GM19328 (cell line): Measurements from ENCODE around the gene ACBD4.

Source experiments
- ATAC-seq: cut with Tn5 transposase; IDR thresholded peaks from one replicate; pipeline ENCODE4 v1.9.1; 2021; ENCODE audit warnings: mild to moderate bottlenecking, moderate library complexity; ENCODE audit not compliant: unreplicated experiment

Gene ACBD4

GRCh38 chr17:45104029-45104428 is 31.5 kb upstream of the ACBD4 start:
- ATAC-seq = no peak

GRCh38 chr17:45104497-45104896 is 31.0 kb upstream of the ACBD4 start:
- ATAC-seq = no peak

DNA sequence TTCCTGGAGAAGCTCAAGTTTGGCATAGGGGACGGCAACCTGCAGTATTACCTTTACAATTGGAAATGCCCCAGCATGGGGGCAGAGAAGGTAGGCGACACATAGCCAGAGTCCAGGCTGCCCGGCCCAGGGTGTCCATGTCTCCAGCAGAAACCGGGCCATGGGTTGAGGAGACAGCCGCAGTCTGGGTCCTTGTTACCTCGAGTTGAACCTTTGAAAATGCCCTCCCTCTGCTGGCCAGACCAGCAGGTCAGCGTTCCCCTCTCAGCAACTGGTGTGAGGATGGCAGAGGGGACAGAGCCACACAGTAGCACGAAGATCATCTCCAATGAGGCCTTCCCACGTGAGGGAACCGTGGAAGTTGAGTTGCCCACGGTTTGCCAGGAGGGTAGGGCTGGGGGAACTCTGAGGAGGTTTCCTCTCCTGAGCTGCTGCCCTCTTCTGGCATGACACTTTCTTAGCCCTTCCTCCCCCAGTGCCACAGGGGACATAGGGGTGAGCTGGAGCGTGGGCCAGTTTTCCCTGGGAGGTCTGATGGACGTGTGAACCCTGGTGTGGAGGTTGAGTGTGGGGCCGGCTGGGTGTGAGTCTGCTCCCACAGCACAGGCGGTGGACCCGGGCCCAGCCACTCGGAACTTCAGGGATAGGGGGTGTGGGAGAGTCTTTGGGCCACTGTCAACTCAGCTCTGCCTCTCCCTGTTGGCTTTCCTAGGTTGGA is 30.4 kb upstream of the ACBD4 start:
- ATAC-seq = no peak

- ATAC-seq = no peak
Observed at GRCh38 chr17:45106096-45106495, 29.4 kb upstream of the ACBD4 start.

DNA sequence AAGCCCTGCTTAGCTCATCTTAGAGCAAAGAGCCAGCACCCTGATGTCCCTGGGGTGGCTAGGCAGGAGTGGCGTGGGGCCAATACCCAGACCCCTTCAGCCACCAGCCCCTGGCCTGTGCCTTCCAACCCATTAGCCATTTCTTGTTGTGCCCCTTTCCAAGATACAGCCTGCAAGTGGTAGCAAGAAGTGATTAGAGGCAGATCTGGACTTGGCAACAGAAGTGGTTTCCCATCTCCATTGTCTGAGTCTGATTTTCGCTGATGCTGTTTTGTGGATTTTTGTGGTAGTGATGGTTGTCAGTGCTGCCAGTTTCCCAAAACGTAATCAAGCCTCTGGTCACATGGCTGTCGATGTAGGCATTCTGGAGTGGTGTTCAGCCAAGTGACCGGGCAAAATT is 28.9 kb upstream of the ACBD4 start:
- ATAC-seq = no peak

DNA sequence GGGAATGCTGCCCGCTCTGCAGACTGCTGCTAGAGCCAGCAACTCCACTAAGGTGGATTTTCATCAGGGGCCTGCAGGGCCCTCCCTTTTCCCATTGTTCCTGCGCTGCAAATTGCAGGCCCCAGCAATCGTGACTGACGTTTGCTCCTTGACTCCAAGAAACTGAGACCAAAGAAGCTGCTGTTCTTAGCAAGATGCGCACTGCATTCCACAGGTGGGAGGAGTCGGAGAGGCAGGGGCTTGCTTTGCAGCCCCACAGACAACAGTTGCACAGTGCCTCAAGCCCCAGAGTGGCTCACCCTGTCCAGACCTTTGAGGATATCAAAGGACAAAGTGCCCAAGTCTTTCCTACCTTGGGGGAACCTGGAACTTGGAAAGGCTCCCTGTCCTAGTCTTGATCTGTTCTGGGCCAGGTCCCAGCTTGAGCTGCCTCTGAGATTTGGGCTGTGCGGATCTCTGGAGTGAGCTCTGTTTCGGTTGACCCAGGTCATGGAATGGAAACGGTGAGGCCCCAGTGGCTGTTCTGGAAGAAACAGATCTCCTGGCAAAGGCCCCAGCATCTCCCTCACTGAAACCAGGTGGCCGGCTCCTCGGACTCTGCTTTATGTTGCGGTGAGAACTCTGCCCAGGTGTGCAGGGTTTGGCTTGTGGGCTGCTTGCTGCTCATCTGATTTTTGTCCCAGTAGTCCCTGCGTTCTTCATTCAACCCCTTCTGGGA is 28.0 kb upstream of the ACBD4 start:
- ATAC-seq = no peak

DNA sequence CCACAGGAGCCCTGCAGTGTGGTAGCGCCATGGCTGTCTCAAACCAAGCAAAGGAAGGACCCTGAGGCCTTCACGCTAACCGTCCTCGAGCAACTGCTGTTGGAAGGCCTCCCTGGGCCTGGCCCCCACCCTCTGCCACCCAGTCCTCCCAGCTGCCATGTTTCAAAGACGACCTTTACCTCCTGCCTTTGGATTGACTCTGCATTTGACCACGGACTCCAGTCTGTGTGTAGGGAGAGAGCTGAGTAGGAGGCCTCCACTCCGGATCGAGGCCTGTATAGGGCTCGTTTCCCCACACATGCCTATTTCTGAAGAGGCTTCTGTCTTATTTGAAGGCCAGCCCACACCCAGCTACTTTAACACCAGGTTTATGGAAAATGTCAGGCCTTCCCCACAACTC is 27.4 kb upstream of the ACBD4 start:
- no peak for ATAC-seq

DNA sequence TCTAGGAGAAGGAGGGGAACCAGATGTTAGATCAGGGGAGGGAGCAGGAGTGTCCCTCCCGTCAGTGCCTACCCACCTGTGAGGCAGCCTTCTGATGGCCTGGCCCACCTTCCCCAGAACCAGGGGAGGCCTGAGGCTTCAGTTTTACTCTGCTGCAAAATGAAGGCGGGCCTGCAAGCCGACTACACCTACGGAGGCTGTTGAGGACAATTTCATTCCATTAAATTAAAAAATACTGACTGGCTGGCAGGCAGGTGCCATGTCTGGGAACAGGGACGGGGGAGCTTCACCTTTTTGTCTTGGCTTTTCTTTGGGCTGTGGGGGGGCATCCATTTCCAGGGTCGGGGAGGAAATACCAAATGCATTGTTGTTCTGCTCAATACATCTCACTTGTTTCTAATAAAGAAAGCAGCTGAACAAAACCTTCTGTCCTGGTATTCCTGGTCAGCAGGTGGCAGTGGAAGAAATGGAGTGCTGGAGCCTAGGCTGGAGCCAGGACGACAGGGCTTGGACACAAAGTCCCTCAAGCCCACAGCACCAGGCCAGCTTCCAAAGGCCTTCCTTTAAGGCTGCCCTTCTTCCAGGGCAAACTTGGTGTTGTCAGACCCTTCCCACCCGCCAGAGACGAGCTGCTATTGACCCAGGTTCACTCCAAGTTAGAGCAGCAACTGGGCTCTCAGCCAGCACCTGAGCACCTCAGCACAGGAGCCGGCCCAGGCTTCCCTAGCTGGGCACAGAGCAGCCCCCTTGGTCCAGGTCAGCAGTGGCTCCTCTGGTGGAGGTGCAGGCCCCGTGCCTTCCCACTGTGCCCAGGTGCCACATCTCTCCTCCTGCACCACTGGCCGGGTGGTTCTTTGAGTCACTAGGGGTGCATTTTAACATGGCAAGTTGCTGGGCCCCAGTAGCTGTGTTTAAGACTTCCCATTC is 26.6 kb upstream of the ACBD4 start:
- ATAC-seq = no peak

GRCh38 chr17:45110676-45111611 is 24.5 kb upstream of the ACBD4 start:
- no peak for ATAC-seq

DNA sequence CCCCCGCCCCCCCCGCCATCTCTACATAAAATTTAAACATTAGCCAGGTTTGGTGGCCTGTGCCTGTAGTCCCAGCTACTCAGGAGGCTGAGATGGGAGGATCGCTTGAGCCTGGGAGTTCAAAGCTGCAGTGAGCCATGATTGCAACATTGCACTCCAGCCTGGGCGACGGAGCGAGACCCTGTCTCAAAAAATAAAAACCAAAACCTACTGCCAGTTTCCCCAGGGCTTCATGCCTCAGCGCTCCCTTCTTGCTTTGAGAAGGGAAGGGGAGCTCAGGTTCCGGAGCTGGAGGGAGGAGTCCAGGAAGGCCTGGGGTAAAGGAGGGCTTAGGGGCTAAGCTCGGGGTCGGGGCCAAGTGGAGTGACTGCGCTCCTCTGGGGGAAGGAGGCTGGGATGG is 23.6 kb upstream of the ACBD4 start:
- ATAC-seq = no peak

DNA sequence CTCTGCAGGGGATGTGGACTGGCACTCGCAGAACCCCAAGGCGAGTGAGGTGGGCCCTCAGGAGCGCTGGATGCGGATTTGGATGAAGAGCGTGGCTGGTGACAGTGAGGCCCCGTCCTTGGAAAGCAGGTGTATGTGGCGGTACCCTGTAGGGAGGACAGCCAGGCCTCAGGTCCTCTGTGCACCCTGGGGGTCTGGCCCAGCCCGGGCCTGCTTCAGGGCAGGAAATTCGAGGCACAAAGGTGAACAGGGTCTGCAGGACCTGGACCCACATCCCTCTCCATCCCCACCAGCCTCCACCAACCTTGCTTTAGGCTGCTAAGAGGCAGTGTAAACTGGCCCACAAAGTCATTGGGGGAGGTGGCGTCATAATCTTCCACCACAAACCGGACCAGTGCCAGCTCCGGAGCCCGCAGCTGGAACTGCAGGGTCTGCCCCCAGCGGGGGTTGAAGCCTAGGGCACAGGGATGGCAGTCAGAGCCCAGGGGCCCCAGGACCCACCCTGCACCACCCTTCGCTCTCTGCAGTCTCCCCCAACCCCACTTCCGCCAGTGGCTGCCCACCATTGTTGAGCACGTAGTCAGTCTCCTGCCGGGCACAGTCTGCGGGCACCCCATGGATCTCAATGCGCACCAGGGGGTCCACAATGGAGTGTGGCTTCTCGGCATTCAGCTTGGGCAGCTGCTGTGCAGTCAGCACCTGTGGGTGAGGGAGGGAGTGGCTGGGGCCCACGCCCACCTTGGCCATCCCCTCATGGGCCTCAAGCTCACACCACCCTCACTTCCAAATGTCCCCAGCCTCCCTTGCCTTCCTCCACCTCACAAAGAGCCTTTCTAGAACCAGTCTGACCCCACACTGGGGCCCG is 22.7 kb upstream of the ACBD4 start:
- no peak for ATAC-seq

DNA sequence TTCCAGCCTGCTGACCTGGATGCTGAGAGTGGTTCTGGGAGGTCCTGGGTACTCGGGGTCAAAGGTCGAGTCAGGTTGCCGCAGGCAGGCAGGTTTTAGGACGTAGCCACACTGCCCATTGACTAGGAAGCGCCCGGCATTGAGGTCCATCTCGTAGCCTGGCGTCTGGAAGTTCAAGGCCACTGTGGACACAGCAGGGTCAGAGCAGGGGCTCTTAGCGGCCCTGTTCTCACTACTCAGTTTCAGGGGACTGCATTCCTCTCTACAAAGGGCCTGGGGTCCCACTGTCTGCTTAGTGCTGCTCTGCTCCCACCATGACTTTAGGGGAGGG is 22.1 kb upstream of the ACBD4 start:
- no peak for ATAC-seq

DNA sequence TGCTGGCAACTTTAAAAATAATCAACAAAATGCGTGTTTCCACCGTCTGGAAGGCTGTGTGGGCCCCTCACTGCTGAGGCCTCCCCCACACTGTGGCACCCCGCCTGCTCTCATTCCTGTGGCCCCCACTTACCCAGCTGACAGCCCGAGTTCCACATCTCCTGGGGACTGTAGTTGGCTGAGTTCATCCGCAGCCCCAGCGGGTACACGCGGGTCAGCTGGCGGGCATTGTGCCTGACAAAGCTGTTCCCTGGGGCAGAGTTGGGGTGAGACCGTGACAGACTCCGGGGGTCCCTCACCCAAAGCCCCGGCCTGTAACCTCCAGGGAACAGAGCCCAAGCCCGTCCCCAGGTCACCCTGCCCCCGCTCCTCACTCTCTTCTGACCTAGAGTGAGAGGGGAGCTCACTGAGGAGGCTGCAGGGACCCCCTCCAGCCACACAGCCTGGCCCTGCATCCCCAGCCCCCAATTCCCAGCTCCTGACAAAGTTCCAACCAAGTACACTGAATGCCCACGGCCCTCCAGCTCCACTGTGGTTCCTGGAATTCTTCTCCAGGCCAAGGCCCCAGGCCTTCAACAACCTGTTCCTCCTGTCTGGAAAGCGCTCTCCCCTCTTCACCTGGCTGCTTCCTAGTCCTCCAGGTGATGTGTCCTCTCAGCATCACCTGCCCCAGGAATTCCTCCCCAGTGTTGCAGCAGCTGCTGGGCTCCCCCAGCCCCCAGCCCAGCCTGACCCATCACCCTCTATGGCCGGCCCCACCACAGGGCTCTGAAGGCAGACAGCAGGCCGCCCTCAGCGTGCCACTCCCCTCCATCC is 21.2 kb upstream of the ACBD4 start:
- no peak for ATAC-seq

- no peak for ATAC-seq
Observed at GRCh38 chr17:45115015-45115625, 20.4 kb upstream of the ACBD4 start.

DNA sequence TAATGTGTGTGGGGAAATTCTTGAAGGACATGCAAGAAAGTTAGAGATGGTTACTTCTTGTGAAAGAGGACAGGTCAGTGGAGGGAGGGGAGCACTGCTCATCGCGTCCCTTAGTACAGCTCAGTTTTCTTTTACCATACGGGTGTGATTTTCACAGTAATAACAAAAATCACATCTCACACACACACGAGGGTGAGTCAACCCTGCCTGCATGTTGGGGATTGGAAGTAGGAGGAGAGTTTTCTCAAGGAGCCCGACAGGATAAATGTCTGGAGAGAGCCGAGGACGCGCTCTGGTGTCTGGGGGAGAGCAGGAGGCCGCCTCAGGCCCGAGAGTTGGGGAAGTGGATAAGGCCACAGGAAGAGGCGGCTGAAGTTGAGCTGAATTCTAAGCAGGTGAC is 19.6 kb upstream of the ACBD4 start:
- ATAC-seq = no peak

- no peak for ATAC-seq
Observed at GRCh38 chr17:45116434-45117016, 19.0 kb upstream of the ACBD4 start.

DNA sequence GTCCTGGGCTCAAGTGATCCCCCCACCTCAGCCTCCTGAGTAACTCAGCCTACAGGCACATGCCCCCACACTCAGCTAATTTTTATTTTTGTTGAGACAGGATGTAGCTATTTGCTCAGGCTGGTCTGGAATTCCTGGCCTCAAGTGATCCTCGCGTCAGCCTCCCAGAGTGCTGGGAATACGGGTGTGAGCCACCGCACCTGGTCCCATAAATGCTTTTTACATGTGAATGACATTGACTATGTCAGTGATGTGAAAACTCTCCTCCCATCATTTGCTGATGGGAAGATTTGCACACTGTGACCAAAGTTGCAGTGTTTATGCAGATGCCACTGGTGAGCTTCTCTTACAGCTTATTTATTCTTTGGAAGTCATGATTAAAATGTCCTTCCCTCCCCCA is 18.2 kb upstream of the ACBD4 start:
- ATAC-seq = no peak
